GM12878 (cell line): ENCODE measurements around the gene ZBTB39. TPM values are rescaled to one million over a fixed set of nuclear protein-coding genes. Genes with fewer than 3 reads are reported as not detected.
A peak's percentile ranks its signal among the peaks of the same experiment; 100 is the strongest.

Experiments used
- ATAC-seq: fragments of 200-7000 bp; cut with Tn5 transposase; 3 replicates; pipeline ENCODE4 v1.9.1; 2020; ENCODE audit warnings: mild to moderate bottlenecking, moderate library complexity
- BruUV-seq: library from RNA; stranded (reverse); fragments of 400-500 nt; replicated peaks from 2 replicates; lab custom pipeline; 2021; lab: Mats Ljungman, UMichigan
- CTCF ChIA-PET: fragments of 300-600 bp; sonication (Branson Sonifier 250); formaldehyde crosslinking; extraction: SDS; loops from one replicate; lab custom pipeline; 2021; ENCODE audit warnings: inconsistent platforms; lab: Yijun Ruan, JAX
- POLR2A ChIA-PET: fragments of 350-600 bp; formaldehyde crosslinking; extraction: SDS; loops from one replicate; lab custom pipeline; 2021; ENCODE audit warnings: inconsistent platforms; lab: Charles Lee
- RAD21 ChIA-PET: fragments of 300-600 bp; sonication (Branson Sonifier 250); formaldehyde crosslinking; loops from one replicate; lab custom pipeline; 2023; ENCODE audit warnings: antibody characterized with exemption; ENCODE audit not compliant: unreplicated experiment; lab: Charles Lee
- SMC1A ChIA-PET: fragments of 300-600 bp; sonication (Branson Sonifier 250); formaldehyde crosslinking; loops from one replicate; lab custom pipeline; 2023; ENCODE audit not compliant: unreplicated experiment, uncharacterized antibody; lab: Charles Lee
- DNase-seq: peaks from one replicate; pipeline ENCODE4 v3.0.0-alpha.2; 2011; ENCODE audit warnings: low read depth, low spot score
- FAIRE-seq: peaks from 3 replicates; lab custom pipeline; 2011; peaks lifted over from hg19 to GRCh38; lab: Jason Lieb, UNC
- H2AFZ ChIP-seq: 2 replicates; pipeline ENCODE4 v1.6.0; 2011; ENCODE audit warnings: low read depth, low read length, control low read depth; ENCODE audit not compliant: control insufficient read depth
- H3K27ac ChIP-seq: 2 replicates; pipeline ENCODE4 v1.5.1; 2011; ENCODE audit warnings: control low read depth; ENCODE audit not compliant: control insufficient read depth, insufficient read depth
- H3K27me3 ChIP-seq, 2 experiments: replicated peaks in 1 of 2; 2 replicates each; pipeline versions ENCODE4 v1.6.0 to v1.6.1; 2011; ENCODE audit warnings: low read length in 1 of 2; ENCODE audit not compliant: control insufficient read depth in 2 of 2, insufficient read depth in 2 of 2
- H3K36me3 ChIP-seq, 2 experiments: 2 replicates each; pipeline ENCODE4 v1.5.1; 2011; ENCODE audit warnings: low read length in 1 of 2; ENCODE audit not compliant: control insufficient read depth in 2 of 2, insufficient read depth in 2 of 2
- H3K4me1 ChIP-seq: 2 replicates; pipeline ENCODE4 v1.6.1; 2011; ENCODE audit warnings: mild to moderate bottlenecking, low read length, moderate library complexity, mixed read lengths; ENCODE audit not compliant: control insufficient read depth, insufficient read depth
- H3K4me2 ChIP-seq: 2 replicates; pipeline ENCODE4 v1.6.0; 2011; ENCODE audit warnings: control low read depth; ENCODE audit not compliant: control insufficient read depth, insufficient read depth
- H3K4me3 ChIP-seq: fragments of 200-600 bp; sonication (generic); 2 replicates; pipeline ENCODE4 v1.5.1; 2016
- H3K79me2 ChIP-seq: 2 replicates; pipeline ENCODE4 v1.6.0; 2011; ENCODE audit warnings: low read length; ENCODE audit not compliant: control insufficient read depth, insufficient read depth
- H3K9ac ChIP-seq: 2 replicates; pipeline ENCODE4 v1.8.0; 2011; ENCODE audit warnings: low read length, control low read depth, mixed read lengths; ENCODE audit not compliant: control insufficient read depth, insufficient read depth
- H3K9me3 ChIP-seq: replicated peaks from 3 replicates; pipeline ENCODE4 v1.5.1; 2011; ENCODE audit warnings: mild to moderate bottlenecking, low read length; ENCODE audit not compliant: control insufficient read depth, insufficient read depth
- H4K20me1 ChIP-seq: 2 replicates; pipeline ENCODE4 v1.6.0; 2011; ENCODE audit not compliant: control insufficient read depth, insufficient read depth
- BCL11A ChIP-seq: IDR thresholded peaks from 2 replicates; pipeline ENCODE4 v1.6.1; 2011; ENCODE audit warnings: low read depth, low read length
- EED ChIP-seq: sonication (generic); IDR thresholded peaks from 2 replicates; pipeline ENCODE4 v1.6.1; 2016; ENCODE audit warnings: antibody characterized with exemption, low read depth
- EGR1 ChIP-seq, 2 experiments: IDR thresholded peaks; 1 replicate in 1 of 2; 2 replicates in 1 of 2; pipeline ENCODE4 v1.6.1; 2011 to 2012; ENCODE audit warnings: low read depth in 2 of 2, low read length in 2 of 2, borderline replicate concordance in 1 of 2, mild to moderate bottlenecking in 1 of 2, moderate library complexity in 1 of 2
- FOS ChIP-seq: IDR thresholded peaks from 3 replicates; pipeline ENCODE4 v1.6.1; 2011; ENCODE audit warnings: borderline replicate concordance; ENCODE audit not compliant: insufficient read length; ENCODE audit errors: extremely low read depth
- FOXK2 ChIP-seq: fragments of 450-650 bp; IDR thresholded peaks from 2 replicates; pipeline ENCODE4 v1.6.1; 2017; ENCODE audit warnings: mild to moderate bottlenecking, moderate library complexity
- HDGF ChIP-seq: fragments of 450-650 bp; IDR thresholded peaks from 2 replicates; pipeline ENCODE4 v1.6.1; 2016; ENCODE audit warnings: antibody characterized with exemption
- IKZF1 ChIP-seq: fragments of 450-650 bp; conservative IDR thresholded peaks from 2 replicates; pipeline ENCODE4 v1.6.1; 2017; ENCODE audit warnings: antibody characterized with exemption, mild to moderate bottlenecking
- MTA3 ChIP-seq: IDR thresholded peaks from 2 replicates; pipeline ENCODE4 v1.6.1; 2012; ENCODE audit warnings: low read length, inconsistent platforms, borderline replicate concordance
- MYC ChIP-seq: IDR thresholded peaks from 2 replicates; pipeline ENCODE4 v1.6.1; 2011; ENCODE audit warnings: mild to moderate bottlenecking, low read length, moderate library complexity, inconsistent platforms; ENCODE audit not compliant: insufficient read depth, insufficient replicate concordance, insufficient read length, severe bottlenecking
- NFIC ChIP-seq: IDR thresholded peaks from 2 replicates; pipeline ENCODE4 v1.6.1; 2012; ENCODE audit warnings: low read depth, mild to moderate bottlenecking, inconsistent platforms, low read length, moderate library complexity
- POU2F2 ChIP-seq: IDR thresholded peaks from 3 replicates; pipeline ENCODE4 v1.6.1; 2011; ENCODE audit warnings: low read depth, mild to moderate bottlenecking, low read length, borderline replicate concordance
- RBBP5 ChIP-seq: fragments of 200-600 bp; sonication (generic); conservative IDR thresholded peaks from 2 replicates; pipeline ENCODE4 v1.6.1; 2016
- SMC3 ChIP-seq: IDR thresholded peaks from 2 replicates; pipeline ENCODE4 v1.6.1; 2011; ENCODE audit warnings: low read length, improper control_type of control experiment, borderline replicate concordance
- SUZ12 ChIP-seq: fragments of 200-600 bp; sonication (generic); IDR thresholded peaks from one replicate; pipeline ENCODE4 v1.6.1; 2018; ENCODE audit warnings: antibody characterized with exemption, mild to moderate bottlenecking; ENCODE audit not compliant: unreplicated experiment
- TAF1 ChIP-seq: IDR thresholded peaks from 2 replicates; pipeline ENCODE4 v1.6.1; 2011; ENCODE audit warnings: mild to moderate bottlenecking, low read depth, low read length, borderline replicate concordance
- ZBED1 ChIP-seq: IDR thresholded peaks from 2 replicates; pipeline ENCODE4 v1.6.1; 2016; ENCODE audit warnings: borderline replicate concordance
- ZNF274 ChIP-seq: IDR thresholded peaks from one replicate; pipeline ENCODE4 v1.8.0; 2011; ENCODE audit not compliant: insufficient read length, insufficient read depth
- ZNF384 ChIP-seq: IDR thresholded peaks from 2 replicates; pipeline ENCODE4 v1.6.1; 2012; ENCODE audit warnings: low read depth, mild to moderate bottlenecking, low read length, improper control_type of control experiment, borderline replicate concordance
- WGBS: methylation state at CpG from one replicate; pipeline ENCODE4 v1.1.6; 2016; ENCODE audit warnings: low lambda C conversion rate; ENCODE audit not compliant: insufficient replicate concordance, insufficient coverage; ENCODE audit errors: missing lambda C conversion rate; 5-methylcytosine and 5-hydroxymethylcytosine counted together
- in situ Hi-C: fragments of 300-500 bp; cut with MboI; formaldehyde crosslinking; loops from 9 replicates; pipeline ENCODE4 v1.14.3; 2018; ENCODE audit warnings: mixed read lengths
- intact Hi-C: fragments of 100-400 bp; cut with micrococcal nuclease; formaldehyde crosslinking; loops from one replicate; pipeline ENCODE4 v1.14.2; 2022; ENCODE audit not compliant: unreplicated experiment
- polyA plus RNA-seq, 11 experiments: library from polyadenylated mRNA; depleted of rRNA in 4 of 11; unstranded in 6 of 11; stranded (reverse) in 5 of 11; fragments of >200 nt; fragmentation: Nextera tagmentation in 4 of 11; fragmentation: Illumina TruSeq in 1 of 11; extraction: Ambion mirVana in 4 of 11; extraction: Trizol in 1 of 11; gene quantifications; 1 replicate in 1 of 11; 2 replicates in 10 of 11; pipeline versions ENCODE4 v1.2.1 to v1.2.3, GENCODE V29; 2011 to 2016; ENCODE audit warnings: inconsistent platforms in 2 of 11, missing spikeins in 2 of 11, low read depth in 1 of 11
- total RNA-seq, 4 experiments: library from RNA; depleted of rRNA in 3 of 4; stranded (reverse); fragments of >200 nt in 3 of 4; fragmentation: Illumina TruSeq in 1 of 4; extraction: Trizol in 1 of 4; gene quantifications; 2 replicates each; pipeline versions ENCODE4 v1.2.1 to v1.2.3, GENCODE V29; 2013 to 2021
- TF ChIP-seq, protein P1 (sequence below): IDR thresholded peaks from 2 replicates; pipeline ENCODE4 v1.6.1; 2012; ENCODE audit warnings: low read depth, low read length, improper control_type of control experiment
- TF ChIP-seq, protein P2 (sequence below): fragments of 450-650 bp; IDR thresholded peaks from 2 replicates; pipeline ENCODE4 v1.6.1; 2018; ENCODE audit warnings: borderline replicate concordance, mild to moderate bottlenecking; ENCODE audit not compliant: partially characterized antibody
- TF ChIP-seq, protein P3 (sequence below): IDR thresholded peaks from 2 replicates; pipeline ENCODE4 v1.6.1; 2011; ENCODE audit warnings: mild to moderate bottlenecking, low read depth, low read length, moderate library complexity; ENCODE audit not compliant: insufficient replicate concordance

The ZBTB39 gene
- total and polyA plus RNA-seq, 10 of the 15 experiments (the other 5 are each of a cell fraction or from before 2014, with no cell fraction given) = 0.88 to 6.8 (median 4.4) TPM

DNA sequence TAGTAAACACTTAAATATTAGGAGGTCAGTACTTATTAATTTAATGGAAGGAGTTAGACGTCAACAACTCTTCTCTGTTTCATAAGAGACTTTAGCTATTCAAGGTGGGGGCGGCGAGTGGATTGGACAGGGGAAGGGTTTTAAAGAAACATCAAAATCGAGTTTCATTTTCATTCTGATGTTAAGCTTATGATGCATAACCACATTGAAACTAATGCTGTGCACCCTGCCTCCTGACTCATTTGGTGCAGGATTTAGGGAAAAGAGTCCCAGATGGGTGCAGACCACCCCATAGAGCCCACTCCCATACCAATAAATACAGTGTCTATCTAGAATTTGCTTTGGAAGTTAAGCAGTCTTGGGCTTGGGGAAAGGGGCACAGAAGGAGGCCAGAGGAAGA is 7.4 kb downstream of the ZBTB39 start:
- intact Hi-C loops (no loop called here), in situ Hi-C loops (no loop called here)
- CTCF ChIA-PET = interaction anchor here (0.6 to 12.1 kb wide), 10 partner anchors 7 to 1360 kb away, joined by 3 to 177 read pairs (median 24); partner anchors contain the start of genes HSD17B6, PRIM1 and STAT6
- DNase-seq = peak; percentile 69
- FAIRE-seq = peak; percentile 94
- H3K27ac ChIP-seq = peak overlapping the region; percentile 56
- no TSS peak for BruUV-seq
- peaks cover 34% of the 10 kb centered on the region for H3K4me1 ChIP-seq
- peaks cover 0 to 6% of the 10 kb centered on the region in 2 experiments; a peak in 2 of 4 replicates for H3K36me3 ChIP-seq
- peak overlapping the region; percentile 65 for H3K4me2 ChIP-seq
- H3K27me3 ChIP-seq = no peaks in the 10 kb centered on the region
- ATAC-seq = peak; percentile 89
- RAD21 ChIA-PET = interaction anchor here (0.6 to 1.5 kb wide), 13 partner anchors 8 to 372 kb away, joined by 3 to 13 read pairs (median 5); partner anchors contain the start of genes PRIM1, PTGES3 and STAT6
- no peaks in the 10 kb centered on the region; the same call in 1 of the 2 replicates for H3K79me2 ChIP-seq
- 4% methylated on average over 4 of the region's 4 CpGs for WGBS
- H3K9me3 ChIP-seq = no peaks in the 10 kb centered on the region
- no peak overlapping the region for H3K9ac ChIP-seq
- POLR2A ChIA-PET = interaction anchor here (0.5 to 2.2 kb wide), 3 partner anchors 31 to 247 kb away, joined by 3 to 9 read pairs (median 7); partner anchors contain the start of gene STAT6
- SMC1A ChIA-PET = interaction anchor here (0.6 to 12.3 kb wide), 10 partner anchors 8 to 249 kb away, joined by 3 to 125 read pairs (median 4); partner anchors contain the start of genes HSD17B6 and STAT6
- no peak overlapping the region for H3K4me3 ChIP-seq
- no peak overlapping the region for H2AFZ ChIP-seq
- no peaks in the 10 kb centered on the region for H4K20me1 ChIP-seq
- TF ChIP-seq EGR1 (IDR thresholded peaks at IDR 0.05; ENCODE audit: borderline replicate concordance in 1 of 2, low read depth in 2 of 2, low read length in 2 of 2) (0 out of 3 replicates have a peak, but pooled peaks of 1 of the 2 experiments have one; percentile 27), FOXK2 (no peak), ZNF274 (no peak), HDGF (no peak), FOS (no peak), EED (peak; percentile 92), POU2F2 (0 out of 3 replicates have a peak, but pooled peaks have one; percentile 35), MYC (no peak), ZBED1 (no peak), SMC3 (no peak), RBBP5 (no peak), TAF1 (no peak), SUZ12 (no peak), BCL11A (peak; percentile 52; the same call in 1 of the 2 replicates), MTA3 (no peak), NFIC (peak; percentile 70; the same call in 1 of the 2 replicates), IKZF1 (peak; percentile 93), ZNF384 (no peak)
- TF ChIP-seq, protein P1, sequence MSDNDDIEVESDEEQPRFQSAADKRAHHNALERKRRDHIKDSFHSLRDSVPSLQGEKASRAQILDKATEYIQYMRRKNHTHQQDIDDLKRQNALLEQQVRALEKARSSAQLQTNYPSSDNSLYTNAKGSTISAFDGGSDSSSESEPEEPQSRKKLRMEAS = no peak
- TF ChIP-seq, protein P2, sequence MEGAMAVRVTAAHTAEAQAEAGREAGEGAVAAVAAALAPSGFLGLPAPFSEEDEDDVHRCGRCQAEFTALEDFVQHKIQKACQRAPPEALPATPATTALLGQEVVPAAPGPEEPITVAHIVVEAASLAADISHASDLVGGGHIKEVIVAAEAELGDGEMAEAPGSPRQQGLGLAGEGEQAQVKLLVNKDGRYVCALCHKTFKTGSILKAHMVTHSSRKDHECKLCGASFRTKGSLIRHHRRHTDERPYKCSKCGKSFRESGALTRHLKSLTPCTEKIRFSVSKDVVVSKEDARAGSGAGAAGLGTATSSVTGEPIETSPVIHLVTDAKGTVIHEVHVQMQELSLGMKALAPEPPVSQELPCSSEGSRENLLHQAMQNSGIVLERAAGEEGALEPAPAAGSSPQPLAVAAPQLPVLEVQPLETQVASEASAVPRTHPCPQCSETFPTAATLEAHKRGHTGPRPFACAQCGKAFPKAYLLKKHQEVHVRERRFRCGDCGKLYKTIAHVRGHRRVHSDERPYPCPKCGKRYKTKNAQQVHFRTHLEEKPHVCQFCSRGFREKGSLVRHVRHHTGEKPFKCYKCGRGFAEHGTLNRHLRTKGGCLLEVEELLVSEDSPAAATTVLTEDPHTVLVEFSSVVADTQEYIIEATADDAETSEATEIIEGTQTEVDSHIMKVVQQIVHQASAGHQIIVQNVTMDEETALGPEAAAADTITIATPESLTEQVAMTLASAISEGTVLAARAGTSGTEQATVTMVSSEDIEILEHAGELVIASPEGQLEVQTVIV = no peak
- TF ChIP-seq, protein P3, sequence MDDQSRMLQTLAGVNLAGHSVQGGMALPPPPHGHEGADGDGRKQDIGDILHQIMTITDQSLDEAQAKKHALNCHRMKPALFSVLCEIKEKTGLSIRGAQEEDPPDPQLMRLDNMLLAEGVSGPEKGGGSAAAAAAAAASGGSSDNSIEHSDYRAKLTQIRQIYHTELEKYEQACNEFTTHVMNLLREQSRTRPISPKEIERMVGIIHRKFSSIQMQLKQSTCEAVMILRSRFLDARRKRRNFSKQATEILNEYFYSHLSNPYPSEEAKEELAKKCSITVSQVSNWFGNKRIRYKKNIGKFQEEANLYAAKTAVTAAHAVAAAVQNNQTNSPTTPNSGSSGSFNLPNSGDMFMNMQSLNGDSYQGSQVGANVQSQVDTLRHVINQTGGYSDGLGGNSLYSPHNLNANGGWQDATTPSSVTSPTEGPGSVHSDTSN = no peak
